Astrocyte (in vitro differentiated cells and primary cell): Measurements from ENCODE around the gene BICRAL. TPM values are rescaled to one million over a fixed set of nuclear protein-coding genes. Genes with fewer than 3 reads are reported as not detected.

ENCODE experiments used
- DNase-seq: peaks from one replicate; pipeline ENCODE4 v3.0.0-alpha.2; 2010; ENCODE audit warnings: low read depth
- FAIRE-seq: peaks from 2 replicates; lab custom pipeline; 2011; peaks lifted over from hg19 to GRCh38; lab: Jason Lieb, UNC
- H2AFZ ChIP-seq: 2 replicates; pipeline ENCODE4 v1.6.0; 2012; ENCODE audit warnings: low read depth, low read length, inconsistent platforms
- H3K27ac ChIP-seq: 2 replicates; pipeline ENCODE4 v1.5.1; 2011; ENCODE audit warnings: low read depth, low read length, inconsistent platforms
- H3K27me3 ChIP-seq: 2 replicates; pipeline ENCODE4 v1.6.0; 2011; ENCODE audit warnings: low read length, inconsistent platforms; ENCODE audit not compliant: insufficient read depth
- H3K36me3 ChIP-seq: 2 replicates; pipeline ENCODE4 v1.5.1; 2011; ENCODE audit warnings: low read length, inconsistent platforms; ENCODE audit not compliant: insufficient read depth
- H3K4me1 ChIP-seq: 2 replicates; pipeline ENCODE4 v1.5.1; 2011; ENCODE audit warnings: low read length, inconsistent platforms; ENCODE audit not compliant: insufficient read depth
- H3K4me2 ChIP-seq: 2 replicates; pipeline ENCODE4 v1.6.0; 2012; ENCODE audit warnings: low read length, inconsistent platforms
- H3K4me3 ChIP-seq: 2 replicates; pipeline ENCODE4 v1.5.1; 2011; ENCODE audit warnings: low read depth, mild to moderate bottlenecking, low read length, inconsistent platforms; ENCODE audit not compliant: insufficient read depth
- H3K79me2 ChIP-seq: 2 replicates; pipeline ENCODE4 v1.6.0; 2012; ENCODE audit warnings: mild to moderate bottlenecking, low read length, inconsistent platforms; ENCODE audit not compliant: insufficient read depth
- H3K9ac ChIP-seq: 2 replicates; pipeline ENCODE4 v1.6.0; 2012; ENCODE audit warnings: mild to moderate bottlenecking, low read length, inconsistent platforms
- H3K9me3 ChIP-seq: 2 replicates; pipeline ENCODE4 v1.5.1; 2012; ENCODE audit warnings: low read depth, mild to moderate bottlenecking, low read length, inconsistent platforms; ENCODE audit not compliant: insufficient read depth
- H4K20me1 ChIP-seq: 2 replicates; pipeline ENCODE4 v1.6.0; 2012; ENCODE audit warnings: low read length, inconsistent platforms; ENCODE audit not compliant: insufficient read depth
- H3K27ac Mint-ChIP-seq: one replicate; pipeline ENCODE4 v1.8.0; 2021; ENCODE audit warnings: mild to moderate bottlenecking, mixed read lengths; ENCODE audit not compliant: unreplicated experiment
- H3K27me3 Mint-ChIP-seq: one replicate; pipeline ENCODE4 v1.8.0; 2021; ENCODE audit warnings: low read depth, mixed read lengths; ENCODE audit not compliant: unreplicated experiment
- H3K36me3 Mint-ChIP-seq: one replicate; pipeline ENCODE4 v1.8.0; 2021; ENCODE audit warnings: low read depth, mixed read lengths; ENCODE audit not compliant: unreplicated experiment
- H3K4me1 Mint-ChIP-seq: one replicate; pipeline ENCODE4 v1.8.0; 2021; ENCODE audit warnings: low read depth, mixed read lengths; ENCODE audit not compliant: unreplicated experiment
- H3K4me3 Mint-ChIP-seq: one replicate; pipeline ENCODE4 v1.8.0; 2021; ENCODE audit warnings: mild to moderate bottlenecking, moderate library complexity, mixed read lengths; ENCODE audit not compliant: unreplicated experiment
- H3K9me3 Mint-ChIP-seq: one replicate; pipeline ENCODE4 v1.8.0; 2021; ENCODE audit warnings: mild to moderate bottlenecking, mixed read lengths; ENCODE audit not compliant: unreplicated experiment
- CTCF ChIP-seq: IDR thresholded peaks from 2 replicates; pipeline ENCODE4 v1.5.1; 2011; ENCODE audit warnings: low read depth, mild to moderate bottlenecking, inconsistent platforms, low read length, moderate library complexity; ENCODE audit not compliant: insufficient read depth
- EZH2 ChIP-seq: IDR thresholded peaks from 2 replicates; pipeline ENCODE4 v1.6.1; 2012; ENCODE audit warnings: mild to moderate bottlenecking, low read length, inconsistent platforms; ENCODE audit not compliant: insufficient read depth
- total RNA-seq: library from RNA; stranded (reverse); gene quantifications from 2 replicates; pipeline ENCODE4 v1.2.1, GENCODE V29; 2021

BICRAL gene
- total RNA-seq, 1 donor from 2014 or later, result 5.9 TPM

GRCh38 chr6:42911171-42912021 lies 129.5 kb downstream of the BICRAL start:
- no peak overlapping the region for H3K27ac ChIP-seq
- Mint-ChIP-seq H3K27me3 (peaks cover 4% of the 10 kb centered on the region), H3K4me3 (peak overlapping the region; percentile 43), H3K27ac (peak overlapping the region; percentile 0), H3K9me3 (no peaks in the 10 kb centered on the region), H3K4me1 (no peaks in the 10 kb centered on the region), H3K36me3 (no peaks in the 10 kb centered on the region)
- TF ChIP-seq EZH2, result no peak
- TF ChIP-seq CTCF, result peak; percentile 2
- H3K9me3 ChIP-seq, result no peaks in the 10 kb centered on the region
- no peaks in the 10 kb centered on the region for H4K20me1 ChIP-seq
- H3K4me1 ChIP-seq, result no peaks in the 10 kb centered on the region
- no peaks in the 10 kb centered on the region for H3K36me3 ChIP-seq
- no peak overlapping the region for H3K9ac ChIP-seq
- H3K79me2 ChIP-seq, result no peaks in the 10 kb centered on the region
- FAIRE-seq (no peak), DNase-seq (no peak)
- peak overlapping the region; percentile 85 for H2AFZ ChIP-seq
- peak overlapping the region; percentile 37 for H3K4me3 ChIP-seq
- H3K4me2 ChIP-seq, result peak overlapping the region; percentile 77
- H3K27me3 ChIP-seq, result peaks cover 2% of the 10 kb centered on the region

- Histone ChIP-seq H3K79me2 (no peaks in the 10 kb centered on the region), H3K4me3 (no peak overlapping the region), H3K27me3 (no peaks in the 10 kb centered on the region), H3K9ac (no peak overlapping the region), H3K4me2 (no peak overlapping the region), H3K27ac (no peak overlapping the region), H3K4me1 (no peaks in the 10 kb centered on the region), H2AFZ (no peak overlapping the region), H3K9me3 (no peaks in the 10 kb centered on the region), H4K20me1 (no peaks in the 10 kb centered on the region), H3K36me3 (no peaks in the 10 kb centered on the region)
- FAIRE-seq (no peak), DNase-seq (no peak)
- no peak for TF ChIP-seq CTCF
- no peak for TF ChIP-seq EZH2
- no peak overlapping the region for H3K27ac Mint-ChIP-seq
- no peaks in the 10 kb centered on the region for H3K9me3 Mint-ChIP-seq
- H3K27me3 Mint-ChIP-seq, result no peaks in the 10 kb centered on the region
- H3K36me3 Mint-ChIP-seq, result no peaks in the 10 kb centered on the region
- no peak overlapping the region for H3K4me3 Mint-ChIP-seq
- H3K4me1 Mint-ChIP-seq, result no peaks in the 10 kb centered on the region
Observed at GRCh38 chr6:42914546-42914945, 132.7 kb downstream of the BICRAL start.

GRCh38 chr6:42915732-42916131 lies 133.9 kb downstream of the BICRAL start, which contains the start of gene PTCRA:
Gene PTCRA (plus strand): TSS chr6:42916053. CDS start chr6:42916070, 17 bp downstream.
- Histone ChIP-seq H3K27me3 (no peaks in the 10 kb centered on the region), H3K4me2 (no peak within 1 kb of the TSS), H3K79me2 (no peaks in the 10 kb centered on the region), H3K9me3 (no peaks in the 10 kb centered on the region), H3K36me3 (no peaks in the 10 kb centered on the region), H2AFZ (no peak within 1 kb of the TSS), H3K27ac (no peak within 1 kb of the TSS), H3K4me3 (no peak within 1 kb of the TSS), H3K9ac (no peak within 1 kb of the TSS), H3K4me1 (no peaks in the 10 kb centered on the region), H4K20me1 (no peaks in the 10 kb centered on the region)
- DNase-seq (no peak), FAIRE-seq (no peak)
- no peaks in the 10 kb centered on the region for H3K9me3 Mint-ChIP-seq
- H3K27ac Mint-ChIP-seq, result no peak within 1 kb of the TSS
- no peaks in the 10 kb centered on the region for H3K4me1 Mint-ChIP-seq
- H3K4me3 Mint-ChIP-seq, result no peak within 1 kb of the TSS
- H3K27me3 Mint-ChIP-seq, result no peaks in the 10 kb centered on the region
- no peaks in the 10 kb centered on the region for H3K36me3 Mint-ChIP-seq
- TF ChIP-seq CTCF, result no peak
- TF ChIP-seq EZH2, result no peak
